Epithelial cell of proximal tubule (primary cell): ENCODE data around the gene SLC26A6. TPM values are rescaled to one million over a fixed set of nuclear protein-coding genes. Genes with fewer than 3 reads are reported as not detected.

Experiments
- DNase-seq: peaks from one replicate; pipeline ENCODE4 v3.0.0-alpha.2; 2011; ENCODE audit warnings: low read depth
- H3K4me3 ChIP-seq: 2 replicates; pipeline ENCODE4 v1.5.1; 2011; ENCODE audit warnings: low read depth, mild to moderate bottlenecking, low read length
- total RNA-seq: library from RNA; depleted of rRNA; stranded (reverse); fragments of >200 nt; gene quantifications from 2 replicates; pipeline ENCODE4 v1.2.3, GENCODE V29; 2015
- TF ChIP-seq, protein P1 (sequence below): conservative IDR thresholded peaks from 2 replicates; pipeline ENCODE4 v1.5.1; 2012; ENCODE audit warnings: low read depth, mild to moderate bottlenecking, low read length

The SLC26A6 gene
- total RNA-seq, 1 donor from 2014 or later: 33.4 TPM

DNA sequence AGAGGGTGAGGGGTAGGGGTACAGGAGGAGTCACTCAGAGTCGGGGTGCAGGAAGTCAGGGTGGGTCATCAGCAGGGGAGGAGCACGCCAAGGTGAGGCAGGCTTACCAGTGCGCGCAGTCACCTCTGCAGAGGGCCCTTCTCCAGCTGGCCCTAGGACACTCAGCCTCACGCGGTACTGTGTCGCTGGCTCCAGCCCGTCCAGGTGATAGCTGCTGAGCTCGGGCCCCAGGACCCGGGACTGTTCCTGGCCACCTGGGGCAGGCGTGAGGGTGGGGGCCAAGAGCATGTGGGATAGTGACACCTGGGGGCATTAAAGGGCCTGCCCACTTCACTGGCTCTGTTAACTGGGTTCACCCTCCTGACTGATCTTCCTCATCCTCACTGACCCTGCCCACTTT lies 47.6 kb downstream of the SLC26A6 start:
- H3K4me3 ChIP-seq: no peak overlapping the region
- TF ChIP-seq, protein P1, sequence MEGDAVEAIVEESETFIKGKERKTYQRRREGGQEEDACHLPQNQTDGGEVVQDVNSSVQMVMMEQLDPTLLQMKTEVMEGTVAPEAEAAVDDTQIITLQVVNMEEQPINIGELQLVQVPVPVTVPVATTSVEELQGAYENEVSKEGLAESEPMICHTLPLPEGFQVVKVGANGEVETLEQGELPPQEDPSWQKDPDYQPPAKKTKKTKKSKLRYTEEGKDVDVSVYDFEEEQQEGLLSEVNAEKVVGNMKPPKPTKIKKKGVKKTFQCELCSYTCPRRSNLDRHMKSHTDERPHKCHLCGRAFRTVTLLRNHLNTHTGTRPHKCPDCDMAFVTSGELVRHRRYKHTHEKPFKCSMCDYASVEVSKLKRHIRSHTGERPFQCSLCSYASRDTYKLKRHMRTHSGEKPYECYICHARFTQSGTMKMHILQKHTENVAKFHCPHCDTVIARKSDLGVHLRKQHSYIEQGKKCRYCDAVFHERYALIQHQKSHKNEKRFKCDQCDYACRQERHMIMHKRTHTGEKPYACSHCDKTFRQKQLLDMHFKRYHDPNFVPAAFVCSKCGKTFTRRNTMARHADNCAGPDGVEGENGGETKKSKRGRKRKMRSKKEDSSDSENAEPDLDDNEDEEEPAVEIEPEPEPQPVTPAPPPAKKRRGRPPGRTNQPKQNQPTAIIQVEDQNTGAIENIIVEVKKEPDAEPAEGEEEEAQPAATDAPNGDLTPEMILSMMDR: no peak
- no peak for DNase-seq

DNA sequence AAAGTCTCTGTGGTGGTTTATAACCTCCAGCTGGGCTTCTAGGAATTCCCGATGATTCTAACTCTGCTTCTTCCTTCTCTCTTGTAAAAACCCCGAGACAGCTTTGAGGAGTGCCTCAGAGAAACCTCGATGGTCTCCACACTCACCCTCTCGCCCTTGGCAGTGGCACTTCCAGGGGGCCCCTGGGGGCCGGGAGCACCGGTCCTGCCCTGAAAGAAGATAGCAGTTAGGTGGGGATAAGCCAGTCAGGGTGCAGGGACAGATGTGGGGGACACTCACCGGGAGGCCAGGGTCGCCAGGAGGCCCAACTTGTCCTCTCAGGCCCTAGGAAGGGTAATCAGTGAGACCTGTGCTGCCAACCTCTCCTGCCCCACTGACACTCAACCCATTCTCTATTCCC lies 49.9 kb downstream of the SLC26A6 start:
- TF ChIP-seq, protein P1: no peak
- DNase-seq: no peak
- H3K4me3 ChIP-seq: no peak overlapping the region

DNA sequence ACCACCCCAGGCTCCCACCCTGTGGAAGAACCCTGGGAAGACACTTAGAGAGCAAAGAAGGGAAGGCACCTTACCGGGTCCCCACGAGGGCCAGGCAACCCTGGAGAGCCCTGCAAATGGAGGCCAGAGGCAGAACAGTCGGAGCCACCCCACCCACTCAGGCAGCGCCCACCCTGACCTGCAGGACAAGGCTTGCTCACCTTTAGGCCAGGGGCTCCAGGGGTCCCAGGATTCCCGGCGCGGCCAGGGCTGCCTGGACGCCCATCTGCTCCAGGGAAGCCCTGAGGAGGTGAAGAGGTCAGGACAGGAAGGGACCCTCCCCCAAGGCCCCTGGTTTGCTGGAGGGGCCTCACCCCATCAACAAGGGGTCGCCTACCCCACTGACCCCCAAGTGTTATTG lies 50.4 kb downstream of the SLC26A6 start:
- H3K4me3 ChIP-seq: no peak overlapping the region
- TF ChIP-seq, protein P1: no peak
- DNase-seq: no peak

DNA sequence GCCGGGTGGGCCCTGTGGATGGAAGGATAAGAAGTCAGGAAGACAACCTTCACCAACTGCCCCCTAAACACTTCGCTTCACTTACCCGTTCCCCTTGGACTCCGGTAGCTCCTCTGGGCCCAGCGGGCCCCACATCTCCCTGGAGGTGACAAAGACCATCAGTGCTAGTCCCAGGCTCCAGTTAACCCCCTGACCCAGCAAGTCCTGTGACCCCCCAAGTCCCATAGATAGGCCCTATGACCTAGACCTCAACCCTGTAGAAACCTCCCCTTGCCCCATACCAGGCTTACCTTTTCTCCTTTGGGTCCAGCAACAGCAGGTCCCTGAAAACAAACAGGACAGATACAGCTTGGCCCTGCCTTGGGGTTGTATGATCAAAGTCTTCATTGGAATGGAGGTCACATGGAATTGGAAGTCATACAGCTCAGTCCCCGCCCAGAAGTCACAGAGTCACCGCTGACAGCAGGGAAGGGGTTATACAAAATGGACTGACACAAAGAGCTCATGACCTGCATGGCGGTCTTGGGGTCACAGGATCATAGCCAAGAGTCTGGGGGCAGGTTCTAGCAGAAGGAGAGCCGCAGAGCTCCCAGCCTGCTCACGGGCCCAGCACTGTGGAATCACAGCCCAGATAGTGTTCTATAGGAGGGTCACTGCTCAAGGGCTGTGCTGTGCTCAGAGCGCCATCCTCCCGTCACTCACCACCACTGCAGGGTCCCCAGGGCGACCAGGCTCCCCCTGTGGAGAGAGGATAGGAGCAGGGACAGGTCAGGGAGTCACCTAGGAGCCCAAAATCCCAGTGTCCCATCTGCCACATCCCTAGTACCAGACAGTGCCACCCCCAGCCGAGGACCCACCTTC lies 53.4 kb downstream of the SLC26A6 start:
- TF ChIP-seq, protein P1: no peak
- H3K4me3 ChIP-seq: no peak overlapping the region
- DNase-seq: no peak

DNA sequence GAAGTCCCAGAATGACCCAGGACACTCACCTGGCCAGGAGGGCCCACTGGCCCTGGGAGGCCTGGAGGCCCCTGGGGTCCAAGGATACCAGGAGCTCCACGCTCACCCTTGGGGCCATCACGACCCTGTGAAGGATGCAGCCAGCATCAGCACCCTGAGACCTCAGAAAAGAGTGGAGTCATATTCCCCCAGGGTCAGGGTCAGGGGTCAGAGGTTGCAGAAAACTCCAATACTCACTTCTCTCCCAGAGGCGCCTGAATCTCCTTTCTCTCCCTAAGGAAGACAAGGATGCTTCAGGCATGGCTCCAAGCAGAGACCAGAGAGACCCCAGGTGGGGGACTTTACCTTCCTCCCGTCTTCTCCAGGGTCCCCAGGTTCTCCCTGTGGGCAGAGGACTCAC lies 58.6 kb downstream of the SLC26A6 start:
- no peak for DNase-seq
- TF ChIP-seq, protein P1: no peak
- no peak overlapping the region for H3K4me3 ChIP-seq

Other genes with a start within 250 kb of the SLC26A6 start
- gene PLXNB1, start 205.4 kb downstream of the SLC26A6 start, total RNA-seq: 75.7 and 106 TPM in 2 replicates
- gene CCDC51, start 195.3 kb downstream of the SLC26A6 start, total RNA-seq: 22.0 and 26.9 TPM in 2 replicates
- gene TMA7, start 195.2 kb downstream of the SLC26A6 start, total RNA-seq: 573 and 687 TPM in 2 replicates
- gene ATRIP, start 188.7 kb downstream of the SLC26A6 start, total RNA-seq: 5.9 and 9.8 TPM in 2 replicates
- gene SHISA5, start 131.3 kb downstream of the SLC26A6 start, total RNA-seq: 188 and 209 TPM in 2 replicates
- 8.8 and 19.3 TPM in 2 replicates for gene PFKFB4, start 78.7 kb downstream of the SLC26A6 start, total RNA-seq
- gene UCN2, start 71.7 kb downstream of the SLC26A6 start, total RNA-seq: 4.8 and 6.6 TPM in 2 replicates
- 47.5 and 211 TPM in 2 replicates for gene COL7A1, start 40.1 kb downstream of the SLC26A6 start, total RNA-seq
- 348 and 432 TPM in 2 replicates for gene UQCRC1, start 25.8 kb downstream of the SLC26A6 start, total RNA-seq
- not detected in 2 replicates for gene TMEM89, start 13.7 kb downstream of the SLC26A6 start, total RNA-seq
- gene CELSR3, start 27.4 kb upstream of the SLC26A6 start, total RNA-seq: 0.87 and 2.5 TPM in 2 replicates
- 34.4 and 45.5 TPM in 2 replicates for gene NCKIPSD, start 50.5 kb upstream of the SLC26A6 start, total RNA-seq
- gene IP6K2, start 81.8 kb upstream of the SLC26A6 start, total RNA-seq: 75.1 and 87.9 TPM in 2 replicates
- 23.5 and 30.4 TPM in 2 replicates for gene PRKAR2A, start 212.4 kb upstream of the SLC26A6 start, total RNA-seq